Measurements from ENCODE around the gene MICU2. TPM values are rescaled to one million over a fixed set of nuclear protein-coding genes. Genes with fewer than 3 reads are reported as not detected.
A peak's percentile ranks its signal among the peaks of the same experiment; 100 is the strongest.

Gene MICU2
- total and polyA plus RNA-seq, 3 donors from 2014 or later, result 43.2 to 98.9 (median 81.1) TPM

GRCh38 chr13:21483748-21484147 lies 120.2 kb downstream of the MICU2 start:
- Histone ChIP-seq H3K4me3 (no peak overlapping the region), H3K27me3 (no peaks in the 10 kb centered on the region), H3K36me3 (ENCODE audit: low read depth, missing control alignments) (no peaks in the 10 kb centered on the region), H3K9me3 (no peaks in the 10 kb centered on the region), H3K4me1 (no peaks in the 10 kb centered on the region), H3K27ac (no peak overlapping the region)
- intact Hi-C loops (cut with DNase I; ENCODE audit: low total_unique reads), result no loop called here
- DNase-seq, result no peak
- WGBS, 2 donors, result 55 to 78% methylated on average over 23 to 24 of the region's 24 CpGs
- no peak for TF ChIP-seq CTCF (IDR thresholded peaks at IDR 0.05)
- TF ChIP-seq POLR2A (IDR thresholded peaks at IDR 0.05), result no peak

GRCh38 chr13:21481359-21481758 lies 122.6 kb downstream of the MICU2 start:
- no peak for TF ChIP-seq POLR2A (IDR thresholded peaks at IDR 0.05)
- TF ChIP-seq CTCF (IDR thresholded peaks at IDR 0.05), result no peak
- no peaks in the 10 kb centered on the region for H3K4me1 ChIP-seq
- intact Hi-C loops (cut with DNase I; ENCODE audit: low total_unique reads), result no loop called here
- 42 to 53% methylated on average over 6 of the region's 6 CpGs for WGBS, 2 donors
- no peaks in the 10 kb centered on the region for H3K27me3 ChIP-seq
- DNase-seq, result no peak
- H3K4me3 ChIP-seq, result no peak overlapping the region
- H3K36me3 ChIP-seq (ENCODE audit: low read depth, missing control alignments), result no peaks in the 10 kb centered on the region
- H3K9me3 ChIP-seq, result no peaks in the 10 kb centered on the region
- H3K27ac ChIP-seq, result no peak overlapping the region

GRCh38 chr13:21478881-21479808 lies 124.8 kb downstream of the MICU2 start:
- Histone ChIP-seq H3K27ac (no peak overlapping the region), H3K36me3 (ENCODE audit: low read depth, missing control alignments) (no peaks in the 10 kb centered on the region), H3K27me3 (no peaks in the 10 kb centered on the region), H3K9me3 (no peaks in the 10 kb centered on the region), H3K4me3 (no peak overlapping the region), H3K4me1 (no peaks in the 10 kb centered on the region)
- TF ChIP-seq CTCF (IDR thresholded peaks at IDR 0.05), result peak in 2 of 3 experiments; percentile 49 to 52
- TF ChIP-seq POLR2A (IDR thresholded peaks at IDR 0.05), result no peak
- 28 to 39% methylated on average over 8 of the region's 8 CpGs for WGBS, 2 donors
- intact Hi-C loops (cut with DNase I; ENCODE audit: low total_unique reads), result loop anchor here (5.0 kb wide), 1 partner anchor 182 kb away; no protein-coding TSS in a partner anchor
- DNase-seq, result peak; percentile 59

GRCh38 chr13:21476893-21477472 lies 127.0 kb downstream of the MICU2 start:
- DNase-seq, result peak; percentile 88
- Histone ChIP-seq H3K27me3 (no peaks in the 10 kb centered on the region), H3K9me3 (no peaks in the 10 kb centered on the region), H3K36me3 (ENCODE audit: low read depth, missing control alignments) (no peaks in the 10 kb centered on the region), H3K4me1 (no peaks in the 10 kb centered on the region), H3K27ac (no peak overlapping the region), H3K4me3 (peak overlapping the region in 1 of 2 donors; percentile 3)
- no peak for TF ChIP-seq POLR2A (IDR thresholded peaks at IDR 0.05)
- peak; percentile 85 to 87 (median 87) for TF ChIP-seq CTCF (IDR thresholded peaks at IDR 0.05)
- intact Hi-C loops (cut with DNase I; ENCODE audit: low total_unique reads), result loop anchor here (5.0 kb wide), 1 partner anchor 180 kb away; no protein-coding TSS in a partner anchor
- 2 to 5% methylated on average over 18 of the region's 18 CpGs for WGBS, 2 donors
